Stimulated activated CD8-positive, alpha-beta memory T cell treated with anti-CD3 and anti-CD28 coated beads, Interleukin-15, amount 100 ng/mL, for 24 hours (primary cell): ENCODE measurements around the gene GRHL1.

Experiments used
- DNase-seq: peaks from one replicate; pipeline ENCODE4 v3.0.0-alpha.2; 2020; ENCODE audit warnings: low read depth

The GRHL1 gene

DNA sequence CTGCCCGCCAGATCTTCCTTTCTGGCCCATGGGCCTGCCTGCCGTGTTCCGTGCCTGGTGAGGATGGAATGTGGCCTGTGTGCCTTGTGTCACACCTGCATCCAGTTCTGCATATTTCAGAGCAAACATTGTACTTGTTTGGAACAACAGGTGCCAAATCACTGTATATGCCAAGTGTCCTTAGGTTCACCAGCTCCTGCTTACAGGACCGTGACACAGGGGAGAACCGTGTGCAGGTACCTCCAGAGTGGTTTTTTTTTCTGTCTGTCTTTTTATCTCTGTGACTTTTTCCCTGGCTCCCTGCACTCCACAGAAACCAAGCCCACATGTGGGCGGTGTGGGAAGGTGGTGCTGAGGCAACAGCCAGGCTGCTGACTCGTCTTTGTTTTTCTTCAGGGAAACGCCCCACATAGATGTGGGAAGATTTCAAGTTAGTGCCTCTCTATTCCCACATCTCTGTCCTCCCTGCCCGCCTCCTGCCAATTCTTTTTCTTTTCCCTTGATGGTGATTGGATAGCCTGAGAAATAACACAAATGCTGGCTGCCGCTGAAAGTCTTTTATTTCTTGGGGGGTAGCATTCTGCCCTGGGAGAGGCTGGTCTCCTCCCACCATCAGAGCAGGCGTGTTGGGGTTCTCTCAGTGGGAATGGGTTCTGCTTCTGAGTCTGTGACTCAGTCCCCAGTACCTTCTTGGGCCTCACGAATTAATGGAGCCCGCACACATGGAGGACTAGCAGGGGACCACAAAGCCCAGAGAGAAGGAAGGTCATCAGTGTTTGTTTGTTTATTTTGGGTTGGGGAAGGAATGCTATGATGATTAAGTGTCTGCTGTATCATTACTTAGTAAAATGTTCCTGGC is 21.4 kb downstream of the GRHL1 start:
- no peak for DNase-seq

DNA sequence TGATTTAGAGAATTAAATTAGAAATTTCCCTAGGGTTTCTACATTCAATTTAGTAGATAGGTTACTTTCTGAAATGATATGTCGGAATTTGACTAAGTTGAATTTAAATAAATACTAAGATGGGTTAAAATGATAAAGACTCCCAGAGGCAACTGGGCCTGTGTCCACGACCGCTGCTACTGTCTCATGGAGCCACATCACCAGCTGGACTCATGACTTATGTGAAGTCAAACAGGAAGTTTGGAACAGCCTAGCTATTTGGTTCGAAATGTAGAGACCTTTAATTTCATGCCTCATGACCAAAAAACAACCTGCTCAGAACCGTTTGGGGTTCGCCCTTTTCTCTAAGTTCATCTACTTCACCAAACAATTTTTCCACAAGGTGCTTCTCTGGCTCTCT is 22.2 kb downstream of the GRHL1 start:
- DNase-seq: no peak

- no peak for DNase-seq
These were observed 22.9 kb downstream of the GRHL1 start for GRCh38 chr2:9974343-9974742.

GRCh38 chr2:9975328-9975727 is 23.8 kb downstream of the GRHL1 start:
- DNase-seq: no peak

GRCh38 chr2:9975805-9976447 is 24.4 kb downstream of the GRHL1 start:
- no peak for DNase-seq

- no peak for DNase-seq
These were observed 28.5 kb downstream of the GRHL1 start for GRCh38 chr2:9979977-9980376.

GRCh38 chr2:9980520-9980919 is 29.0 kb downstream of the GRHL1 start:
- no peak for DNase-seq

DNA sequence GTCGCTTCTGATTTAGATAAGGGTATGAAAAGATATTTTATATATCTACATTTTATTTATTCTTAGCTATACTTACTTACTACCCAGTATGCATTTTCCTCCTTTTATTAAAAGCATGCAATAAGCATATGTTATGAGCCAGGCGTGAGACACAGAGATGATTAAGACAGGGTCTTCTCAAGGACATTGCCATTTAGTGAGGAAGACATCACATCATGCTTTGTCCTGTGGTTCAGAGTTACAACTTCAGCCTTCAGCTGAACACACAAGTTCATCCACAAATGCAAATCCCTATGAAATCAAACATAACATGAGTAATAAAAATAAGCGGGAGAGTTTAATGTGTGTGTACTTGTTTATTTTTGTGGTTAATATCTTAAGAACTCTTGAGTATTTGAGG is 30.2 kb downstream of the GRHL1 start:
- no peak for DNase-seq

DNA sequence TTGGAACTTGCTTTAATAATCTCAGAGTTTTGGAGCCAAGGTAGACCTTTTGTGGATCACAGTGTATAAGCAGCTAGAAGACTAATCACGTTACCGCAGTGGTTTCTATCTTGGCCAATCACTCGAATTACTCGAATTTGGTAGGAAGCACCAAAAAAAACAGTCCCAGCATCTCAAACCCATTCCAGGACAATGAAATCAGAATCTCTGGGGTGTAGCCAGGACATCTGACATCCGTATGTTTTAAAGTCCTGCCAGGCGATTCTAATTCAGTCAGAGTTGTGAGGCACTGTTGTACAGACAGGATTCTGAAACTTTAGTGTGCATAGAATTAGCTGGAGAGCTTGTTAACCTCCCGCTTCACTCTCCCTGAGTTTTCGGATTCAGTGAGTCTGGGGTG is 30.8 kb downstream of the GRHL1 start:
- no peak for DNase-seq

DNA sequence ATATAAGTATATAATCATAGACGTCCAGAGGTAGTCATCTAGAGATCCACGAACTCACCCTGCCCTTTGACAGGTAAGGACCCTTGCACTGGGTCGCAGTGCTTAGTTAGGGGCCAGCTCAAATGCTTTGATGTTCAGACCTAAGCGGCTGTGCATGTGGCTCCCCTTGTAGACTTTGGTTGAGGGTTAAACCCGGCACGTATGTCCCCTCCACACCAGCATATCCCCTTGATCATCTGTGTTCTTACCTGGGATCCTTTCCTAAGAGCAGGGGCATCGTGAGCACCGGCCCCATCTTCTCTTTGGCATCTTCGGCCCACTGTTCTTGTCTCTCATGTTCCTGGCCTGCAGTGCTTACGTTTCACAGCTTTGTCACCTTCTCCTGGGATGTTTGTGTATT is 31.4 kb downstream of the GRHL1 start:
- no peak for DNase-seq

DNA sequence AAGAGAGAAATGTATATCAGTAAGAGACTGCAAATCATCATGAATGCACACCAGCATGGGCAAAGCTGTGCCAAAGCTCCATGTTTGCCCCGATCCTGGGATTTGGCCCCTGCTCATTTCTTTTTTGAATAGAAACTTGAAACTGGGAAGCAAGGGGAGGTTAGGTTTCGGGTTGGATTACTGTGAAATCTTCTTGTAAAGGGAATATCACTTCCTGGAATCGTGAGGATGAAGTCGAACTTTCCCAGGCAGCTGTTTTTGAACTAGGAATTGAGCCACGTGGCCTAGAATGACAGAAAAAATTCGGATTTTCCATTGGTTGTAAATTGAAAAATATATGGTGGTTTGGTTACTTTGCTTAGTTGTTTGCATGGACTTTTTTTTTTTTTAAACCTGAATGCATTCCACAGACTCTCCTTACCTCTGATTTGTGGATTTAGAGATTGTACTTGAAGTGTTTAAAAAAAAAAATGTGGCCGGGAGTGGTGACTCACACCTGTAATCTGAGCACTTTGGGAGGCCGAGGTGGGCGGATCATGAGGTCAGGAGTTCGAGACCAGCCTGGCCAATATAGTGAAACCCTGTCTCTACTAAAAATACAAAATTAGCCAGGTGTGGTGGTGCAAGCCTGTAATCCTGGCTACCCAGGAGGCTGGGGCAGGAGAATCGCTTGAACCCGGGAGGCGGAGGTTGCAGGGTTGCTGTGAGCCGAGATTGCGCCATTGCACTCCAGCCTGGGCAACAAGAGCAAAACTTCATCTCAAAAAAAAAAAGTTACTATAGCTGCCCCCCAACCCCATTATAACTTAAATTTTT is 32.1 kb downstream of the GRHL1 start:
- no peak for DNase-seq

- DNase-seq: no peak
These were observed 32.8 kb downstream of the GRHL1 start for GRCh38 chr2:9984217-9984739.

DNA sequence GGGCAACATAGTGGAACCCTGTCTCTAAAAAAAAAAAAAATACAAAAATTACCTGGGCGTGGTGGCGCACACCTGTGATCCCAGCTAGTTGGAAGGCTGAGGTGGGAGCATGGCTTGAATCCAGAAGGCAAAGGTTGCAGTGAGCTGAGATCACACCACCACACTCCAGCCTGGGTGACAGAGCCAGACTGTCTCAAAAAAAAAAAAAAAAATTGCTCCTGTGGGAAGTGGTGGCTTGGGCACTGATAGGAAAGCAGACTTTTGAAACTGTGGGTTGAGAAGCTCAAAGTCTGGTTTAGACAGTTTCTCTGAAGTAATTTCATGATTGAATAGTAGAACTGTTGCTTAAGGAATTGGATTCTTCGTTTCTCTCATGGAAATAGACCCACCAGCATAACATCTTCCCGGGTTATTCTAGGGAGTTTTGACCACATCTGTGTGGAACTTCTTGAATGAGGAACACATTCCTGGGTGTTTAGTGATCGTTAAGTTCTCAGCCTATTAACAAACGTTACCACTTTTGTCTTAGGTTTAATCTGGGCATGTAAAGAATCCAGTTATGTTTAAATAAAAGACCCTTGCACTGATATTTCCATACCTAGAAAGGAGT is 33.5 kb downstream of the GRHL1 start:
- DNase-seq: no peak

DNA sequence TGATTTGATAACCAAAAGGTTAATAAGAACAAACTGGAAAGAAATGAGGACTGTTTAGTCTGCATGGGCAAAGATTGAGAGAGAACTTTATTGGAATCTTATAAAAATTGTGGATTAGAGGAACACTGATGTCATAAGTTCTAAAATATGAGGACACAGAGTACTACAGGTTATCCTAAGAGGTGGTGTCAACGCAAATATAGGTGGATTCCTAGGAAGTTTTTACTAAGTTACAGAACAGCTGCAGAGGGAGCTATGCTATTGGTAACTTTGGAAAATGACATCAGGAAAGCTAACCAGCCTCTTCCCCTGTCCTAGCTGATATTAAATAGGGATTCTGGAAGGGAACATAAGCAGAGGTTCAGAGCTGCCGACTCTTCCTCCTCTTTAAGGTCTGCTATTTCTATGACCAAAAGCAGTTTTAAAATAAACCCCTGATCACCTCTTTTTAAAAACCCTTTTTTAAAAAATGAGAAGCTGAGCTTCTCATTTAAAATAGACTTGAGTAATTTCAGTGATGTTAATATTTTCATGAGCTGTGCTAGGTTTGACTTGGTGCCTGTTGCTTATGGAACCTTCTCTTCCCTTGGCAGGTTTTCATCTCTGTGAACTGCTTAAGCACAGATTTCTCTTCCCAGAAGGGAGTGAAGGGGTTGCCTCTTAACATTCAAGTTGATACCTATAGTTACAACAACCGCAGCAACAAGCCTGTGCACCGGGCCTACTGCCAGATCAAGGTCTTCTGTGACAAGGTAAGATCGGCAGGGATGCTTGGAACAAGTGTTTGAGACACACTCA is 34.2 kb downstream of the GRHL1 start:
- no peak for DNase-seq

GRCh38 chr2:9988320-9988719 is 36.8 kb downstream of the GRHL1 start:
- no peak for DNase-seq

GRCh38 chr2:9990736-9991135 is 39.2 kb downstream of the GRHL1 start:
- no peak for DNase-seq

GRCh38 chr2:9991221-9991620 is 39.7 kb downstream of the GRHL1 start:
- DNase-seq: no peak

GRCh38 chr2:9991829-9992273 is 40.4 kb downstream of the GRHL1 start:
- DNase-seq: no peak

- DNase-seq: no peak
These were observed 41.1 kb downstream of the GRHL1 start for GRCh38 chr2:9992427-9993187.

GRCh38 chr2:9993488-9994165 is 42.1 kb downstream of the GRHL1 start:
- no peak for DNase-seq
